CD4-positive, alpha-beta T cell (primary cell): ENCODE measurements around the gene TCF12. TPM values are rescaled to one million over a fixed set of nuclear protein-coding genes. Genes with fewer than 3 reads are reported as not detected.

ENCODE experiments used
- ATAC-seq: fragments of 200-7000 bp; cut with Tn5 transposase; one replicate; pipeline ENCODE4 v1.10.0; 2022; ENCODE audit warnings: mild to moderate bottlenecking; ENCODE audit not compliant: poor library complexity
- CTCF ChIA-PET: fragments of 350-600 bp; sonication (Branson Sonifier 250); formaldehyde crosslinking; loops from one replicate; lab custom pipeline; 2021; ENCODE audit warnings: antibody characterized with exemption, inconsistent platforms; lab: Charles Lee
- POLR2A ChIA-PET: fragments of 350-600 bp; sonication (Branson Sonifier 250); formaldehyde crosslinking; loops from one replicate; lab custom pipeline; 2021; ENCODE audit warnings: antibody characterized with exemption, inconsistent platforms; lab: Charles Lee
- DNase-seq, 14 experiments: peaks; one replicate each; pipeline ENCODE4 v3.0.0-alpha.2; 2013 to 2020; ENCODE audit warnings: mixed read lengths in 2 of 14
- H3K27ac ChIP-seq, 2 donors: one replicate each; pipeline versions ENCODE4 v1.5.1 to v1.7.0; 2013; ENCODE audit warnings: low read length in 2 of 2, low read depth in 1 of 2, mild to moderate bottlenecking in 1 of 2
- H3K27me3 ChIP-seq, 2 experiments: 1 replicate in 1 of 2; 2 replicates in 1 of 2; pipeline versions ENCODE4 v1.6.1 to v1.7.0; 2013; ENCODE audit warnings: low read length in 2 of 2, control low read depth in 1 of 2, mild to moderate bottlenecking in 1 of 2, moderate library complexity in 1 of 2; ENCODE audit not compliant: insufficient read depth in 2 of 2, control insufficient read depth in 1 of 2
- H3K36me3 ChIP-seq: one replicate; pipeline ENCODE4 v1.6.1; 2013; ENCODE audit warnings: low read length, control low read depth; ENCODE audit not compliant: insufficient read depth
- H3K4me1 ChIP-seq: one replicate; pipeline ENCODE4 v1.6.1; 2013; ENCODE audit warnings: low read length, control low read depth; ENCODE audit not compliant: insufficient read depth
- H3K4me3 ChIP-seq: one replicate; pipeline ENCODE4 v1.5.1; 2013; ENCODE audit warnings: mild to moderate bottlenecking, low read length, moderate library complexity
- H3K9me3 ChIP-seq, 2 experiments: 1 replicate in 1 of 2; 2 replicates in 1 of 2; pipeline versions ENCODE4 v1.6.1 to v1.7.0; 2013; ENCODE audit warnings: low read length in 2 of 2, mild to moderate bottlenecking in 2 of 2, control low read depth in 1 of 2, moderate library complexity in 1 of 2; ENCODE audit not compliant: control insufficient read depth in 1 of 2, insufficient read depth in 1 of 2
- H3K27ac Mint-ChIP-seq: one replicate; pipeline ENCODE4 v1.8.0; 2020; ENCODE audit warnings: mixed read lengths
- H3K27me3 Mint-ChIP-seq: one replicate; pipeline ENCODE4 v1.8.0; 2021; ENCODE audit warnings: mixed read lengths
- H3K36me3 Mint-ChIP-seq: one replicate; pipeline ENCODE4 v1.8.0; 2021; ENCODE audit warnings: low read depth, mixed read lengths
- H3K4me1 Mint-ChIP-seq: one replicate; pipeline ENCODE4 v1.8.0; 2021; ENCODE audit warnings: low read depth, mixed read lengths
- H3K4me3 Mint-ChIP-seq: one replicate; pipeline ENCODE4 v1.8.0; 2020; ENCODE audit warnings: mild to moderate bottlenecking, mixed read lengths
- H3K9me3 Mint-ChIP-seq: one replicate; pipeline ENCODE4 v1.8.0; 2020; ENCODE audit warnings: mixed read lengths
- CTCF ChIP-seq: fragments of 200-600 bp; IDR thresholded peaks from one replicate; pipeline ENCODE4 v1.8.0; 2022; ENCODE audit warnings: antibody characterized with exemption, mild to moderate bottlenecking
- intact Hi-C, 2 experiments: fragments of 100-400 bp; cut with DNase I in 1 of 2; cut with micrococcal nuclease in 1 of 2; formaldehyde crosslinking; loops; one replicate each; pipeline versions ENCODE4 v1.15.1 to v1.9.0; 2023 to 2025; cut with DNase I, micrococcal nuclease
- total RNA-seq, 174 experiments: library from RNA in 2 of 174; stranded (reverse) in 2 of 174; gene quantifications; one replicate each; pipeline ENCODE4 v1.2.3 and lab custom pipeline; 2021 to 2026

Gene TCF12
- total RNA-seq, 2 experiments from 2014 or later, result 54.0 TPM

- H3K27me3 ChIP-seq, result no peaks in the 10 kb centered on the region
- H3K27ac ChIP-seq, result no peak overlapping the region
- no peak for DNase-seq
- Mint-ChIP-seq H3K27ac (no peak overlapping the region), H3K27me3 (no peaks in the 10 kb centered on the region), H3K36me3 (peaks cover 36% of the 10 kb centered on the region), H3K4me3 (no peak overlapping the region), H3K4me1 (peaks cover 29% of the 10 kb centered on the region), H3K9me3 (peaks cover 2% of the 10 kb centered on the region)
- ATAC-seq, result no peak
- no peak for TF ChIP-seq CTCF
- POLR2A ChIA-PET, result no interaction called here
- intact Hi-C loops, result no loop called here
- peaks cover 8% of the 10 kb centered on the region for H3K36me3 ChIP-seq
- CTCF ChIA-PET, result no interaction called here
- H3K9me3 ChIP-seq, result no peaks in the 10 kb centered on the region
- no peak overlapping the region for H3K4me3 ChIP-seq
- H3K4me1 ChIP-seq, result no peaks in the 10 kb centered on the region
Measured at GRCh38 chr15:56994280-56994679, 75.8 kb downstream of the TCF12 start.

- H3K4me1 ChIP-seq, result no peaks in the 10 kb centered on the region
- TF ChIP-seq CTCF, result no peak
- no peak overlapping the region for H3K27ac Mint-ChIP-seq
- H3K9me3 ChIP-seq, result no peaks in the 10 kb centered on the region
- peaks cover 21% of the 10 kb centered on the region for H3K4me1 Mint-ChIP-seq
- ChIA-PET CTCF (no interaction called here), POLR2A (no interaction called here)
- ATAC-seq (no peak), DNase-seq (no peak)
- H3K27me3 Mint-ChIP-seq, result no peaks in the 10 kb centered on the region
- H3K36me3 Mint-ChIP-seq, result peaks cover 36% of the 10 kb centered on the region
- peaks cover 2% of the 10 kb centered on the region for H3K9me3 Mint-ChIP-seq
- H3K27ac ChIP-seq, result no peak overlapping the region
- H3K4me3 ChIP-seq, result no peak overlapping the region
- intact Hi-C loops, result no loop called here
- H3K27me3 ChIP-seq, result no peaks in the 10 kb centered on the region
- peaks cover 8% of the 10 kb centered on the region for H3K36me3 ChIP-seq
- H3K4me3 Mint-ChIP-seq, result no peak overlapping the region
Measured at GRCh38 chr15:56996093-56996492, 77.6 kb downstream of the TCF12 start.

DNA sequence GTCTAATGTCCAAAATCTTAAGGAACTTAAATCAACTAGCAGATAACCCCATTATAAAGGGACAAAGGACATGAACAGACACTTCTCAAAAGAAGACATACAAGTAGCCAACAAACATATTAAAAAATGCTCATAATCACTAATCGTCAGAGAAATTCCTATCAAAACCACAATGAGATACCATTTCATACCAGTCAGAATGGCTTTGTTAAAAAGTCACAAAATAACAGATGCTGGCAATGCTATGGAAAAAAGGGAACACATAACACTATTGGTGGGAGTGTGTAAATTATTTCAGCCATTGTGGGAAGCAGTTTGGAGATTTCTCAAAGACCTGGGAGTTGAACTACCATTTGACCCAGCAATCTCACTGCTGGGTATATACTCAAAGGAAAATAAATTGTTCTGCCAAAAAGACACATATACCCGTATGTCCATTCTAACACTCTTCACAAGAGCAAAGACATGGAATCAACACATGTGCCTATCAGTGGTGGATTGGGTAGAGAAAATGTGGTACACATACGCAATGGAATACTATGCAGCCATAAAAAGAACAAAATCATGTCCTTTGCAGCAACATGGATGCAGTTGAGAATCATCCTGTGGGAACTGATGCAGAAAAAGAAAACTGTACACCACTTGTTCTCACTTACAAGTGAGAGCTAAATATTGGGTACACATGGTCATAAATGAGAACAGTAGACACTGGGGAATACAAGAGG lies 78.5 kb downstream of the TCF12 start:
- Mint-ChIP-seq H3K27me3 (no peaks in the 10 kb centered on the region), H3K9me3 (peaks cover 2% of the 10 kb centered on the region), H3K4me1 (peaks cover 28% of the 10 kb centered on the region), H3K36me3 (peaks cover 36% of the 10 kb centered on the region), H3K27ac (no peak overlapping the region), H3K4me3 (no peak overlapping the region)
- Histone ChIP-seq H3K27me3 (no peaks in the 10 kb centered on the region), H3K27ac (no peak overlapping the region), H3K36me3 (peaks cover 10% of the 10 kb centered on the region), H3K4me1 (no peaks in the 10 kb centered on the region), H3K4me3 (no peak overlapping the region), H3K9me3 (no peaks in the 10 kb centered on the region)
- DNase-seq (no peak), ATAC-seq (no peak)
- CTCF ChIA-PET, result no interaction called here
- intact Hi-C loops, result no loop called here
- POLR2A ChIA-PET, result no interaction called here
- TF ChIP-seq CTCF, result no peak
